PC-9 (cell line): ENCODE measurements around the gene HSF2. TPM values are rescaled to one million over a fixed set of nuclear protein-coding genes. Genes with fewer than 3 reads are reported as not detected.

Experiments used
- BruUV-seq: library from RNA; stranded (reverse); fragments of 400-500 nt; replicated peaks from 2 replicates; lab custom pipeline; 2021; lab: Mats Ljungman, UMichigan
- CTCF ChIA-PET: fragments of 300-600 bp; sonication (Branson Sonifier 250); formaldehyde crosslinking; loops from one replicate; lab custom pipeline; 2022; ENCODE audit warnings: antibody characterized with exemption; lab: Charles Lee
- POLR2A ChIA-PET: fragments of 300-600 bp; sonication (Branson Sonifier 250); formaldehyde crosslinking; loops from one replicate; lab custom pipeline; 2022; ENCODE audit warnings: antibody characterized with exemption; ENCODE audit not compliant: unreplicated experiment; lab: Charles Lee
- DNase-seq, 2 experiments: peaks; one replicate each; pipeline versions ENCODE4 v3.0.0 to v3.0.0-alpha.2; 2015 to 2022; ENCODE audit warnings: mixed read lengths in 1 of 2
- H2AFZ ChIP-seq: fragments of 200-600 bp; sonication (generic); 2 replicates; pipeline ENCODE4 v1.8.1; 2017; ENCODE audit warnings: antibody characterized with exemption
- H3F3A ChIP-seq: fragments of 200-600 bp; sonication (generic); 2 replicates; pipeline ENCODE4 v1.8.1; 2017; ENCODE audit warnings: antibody characterized with exemption, mild to moderate bottlenecking, low read depth; ENCODE audit not compliant: insufficient read depth
- H3K27ac ChIP-seq: fragments of 200-600 bp; sonication (generic); 2 replicates; pipeline ENCODE4 v1.6.1; 2016; ENCODE audit warnings: mixed run types
- H3K27me3 ChIP-seq: fragments of 200-600 bp; sonication (generic); 2 replicates; pipeline ENCODE4 v1.6.1; 2016; ENCODE audit warnings: low read depth, mixed run types; ENCODE audit not compliant: insufficient read depth
- H3K36me3 ChIP-seq: fragments of 200-600 bp; sonication (generic); 2 replicates; pipeline ENCODE4 v1.6.1; 2016; ENCODE audit warnings: low read depth, mixed run types
- H3K4me1 ChIP-seq: fragments of 200-600 bp; sonication (generic); replicated peaks from 2 replicates; pipeline ENCODE4 v1.6.1; 2016; ENCODE audit warnings: mixed run types; ENCODE audit not compliant: insufficient read depth
- H3K4me2 ChIP-seq: fragments of 200-600 bp; sonication (generic); 2 replicates; pipeline ENCODE4 v1.6.1; 2017; ENCODE audit warnings: mixed run types
- H3K4me3 ChIP-seq: fragments of 200-600 bp; sonication (generic); 2 replicates; pipeline ENCODE4 v1.6.1; 2016; ENCODE audit warnings: mixed run types
- H3K79me2 ChIP-seq: fragments of 200-600 bp; sonication (generic); 2 replicates; pipeline ENCODE4 v1.6.1; 2017; ENCODE audit warnings: low read depth, mixed run types
- H3K9me2 ChIP-seq: fragments of 200-600 bp; sonication (generic); 2 replicates; pipeline ENCODE4 v1.8.1; 2017; ENCODE audit warnings: mild to moderate bottlenecking; ENCODE audit not compliant: insufficient read depth
- H3K9me3 ChIP-seq: fragments of 200-600 bp; sonication (generic); 2 replicates; pipeline ENCODE4 v1.8.1; 2016; ENCODE audit warnings: low read depth; ENCODE audit not compliant: insufficient read depth
- H4K20me1 ChIP-seq: fragments of 200-600 bp; sonication (generic); 2 replicates; pipeline ENCODE4 v1.8.1; 2017; ENCODE audit not compliant: insufficient read depth
- EZH2 ChIP-seq: fragments of 200-600 bp; sonication (generic); IDR thresholded peaks from 2 replicates; pipeline ENCODE4 v1.8.0; 2017; ENCODE audit warnings: antibody characterized with exemption, low read depth
- intact Hi-C: fragments of 100-400 bp; cut with micrococcal nuclease; formaldehyde crosslinking; loops from one replicate; pipeline ENCODE4 v1.10.0; 2022; ENCODE audit not compliant: unreplicated experiment
- total RNA-seq: library from RNA; stranded (reverse); gene quantifications from 2 replicates; pipeline ENCODE4 v1.2.3, GENCODE V29; 2021
- TF ChIP-seq, protein P1 (sequence below): fragments of 200-600 bp; sonication (generic); conservative IDR thresholded peaks from 2 replicates; pipeline ENCODE4 v1.6.1; 2017; ENCODE audit warnings: mixed run types, antibody characterized with exemption, mild to moderate bottlenecking, moderate library complexity

Gene HSF2
- total RNA-seq, 1 experiment from 2014 or later, result 12.4 TPM

DNA sequence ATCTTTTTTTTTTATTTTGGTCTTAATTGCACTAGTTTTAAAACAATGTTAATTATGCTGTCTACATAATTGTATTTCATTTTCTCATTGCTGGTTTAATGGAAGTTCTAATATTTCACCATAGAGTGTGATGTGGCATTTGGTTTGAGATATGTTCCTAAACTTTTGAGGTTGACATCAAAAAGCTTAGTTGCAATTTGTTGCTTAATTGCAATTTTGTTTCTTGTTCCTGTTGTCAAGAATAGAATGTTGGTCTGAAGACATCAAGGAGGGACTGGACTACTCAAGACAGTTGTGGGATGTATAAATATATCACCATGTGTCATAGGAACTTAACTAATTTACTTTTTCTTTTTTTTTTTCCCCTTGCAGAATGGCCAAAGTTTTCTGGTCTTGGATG lies 12.5 kb downstream of the HSF2 start:
- Histone ChIP-seq H4K20me1 (no peaks in the 10 kb centered on the region), H3K9me3 (no peaks in the 10 kb centered on the region), H3K4me2 (no peak overlapping the region), H3K9me2 (no peaks in the 10 kb centered on the region), H3K27me3 (no peaks in the 10 kb centered on the region), H3K4me1 (no peaks in the 10 kb centered on the region), H3F3A (no peaks in the 10 kb centered on the region), H3K36me3 (peaks cover 23% of the 10 kb centered on the region), H3K4me3 (no peak overlapping the region), H3K79me2 (peaks cover 52% of the 10 kb centered on the region), H3K27ac (no peak overlapping the region), H2AFZ (no peak overlapping the region)
- BruUV-seq, result no TSS peak
- CTCF ChIA-PET, result no interaction called here
- POLR2A ChIA-PET, result no interaction called here
- intact Hi-C loops, result no loop called here
- no peak for TF ChIP-seq EZH2
- TF ChIP-seq, protein P1, sequence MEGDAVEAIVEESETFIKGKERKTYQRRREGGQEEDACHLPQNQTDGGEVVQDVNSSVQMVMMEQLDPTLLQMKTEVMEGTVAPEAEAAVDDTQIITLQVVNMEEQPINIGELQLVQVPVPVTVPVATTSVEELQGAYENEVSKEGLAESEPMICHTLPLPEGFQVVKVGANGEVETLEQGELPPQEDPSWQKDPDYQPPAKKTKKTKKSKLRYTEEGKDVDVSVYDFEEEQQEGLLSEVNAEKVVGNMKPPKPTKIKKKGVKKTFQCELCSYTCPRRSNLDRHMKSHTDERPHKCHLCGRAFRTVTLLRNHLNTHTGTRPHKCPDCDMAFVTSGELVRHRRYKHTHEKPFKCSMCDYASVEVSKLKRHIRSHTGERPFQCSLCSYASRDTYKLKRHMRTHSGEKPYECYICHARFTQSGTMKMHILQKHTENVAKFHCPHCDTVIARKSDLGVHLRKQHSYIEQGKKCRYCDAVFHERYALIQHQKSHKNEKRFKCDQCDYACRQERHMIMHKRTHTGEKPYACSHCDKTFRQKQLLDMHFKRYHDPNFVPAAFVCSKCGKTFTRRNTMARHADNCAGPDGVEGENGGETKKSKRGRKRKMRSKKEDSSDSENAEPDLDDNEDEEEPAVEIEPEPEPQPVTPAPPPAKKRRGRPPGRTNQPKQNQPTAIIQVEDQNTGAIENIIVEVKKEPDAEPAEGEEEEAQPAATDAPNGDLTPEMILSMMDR, result no peak
- no peak for DNase-seq

DNA sequence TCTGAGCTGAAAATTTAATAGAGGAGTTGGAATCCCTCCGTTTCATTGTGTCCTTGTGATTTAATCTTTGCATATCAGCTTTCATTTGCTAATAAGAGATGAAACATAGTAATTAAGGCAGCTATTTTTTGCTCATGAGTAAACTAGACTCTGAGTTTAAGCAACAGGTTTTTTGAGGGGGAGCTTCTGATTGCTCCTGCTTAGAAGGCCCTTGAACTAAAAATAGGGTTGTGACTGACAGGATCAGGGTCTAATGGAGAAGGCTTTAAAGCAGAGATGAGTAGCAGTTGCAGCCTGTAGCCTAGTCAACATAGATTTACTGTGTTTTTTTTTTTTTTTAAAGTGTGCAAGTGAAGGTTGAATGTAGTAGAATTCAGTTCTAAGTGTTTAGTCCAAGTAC lies 17.4 kb downstream of the HSF2 start:
- Histone ChIP-seq H3K36me3 (peaks cover 36% of the 10 kb centered on the region), H4K20me1 (no peaks in the 10 kb centered on the region), H3K9me3 (no peaks in the 10 kb centered on the region), H3K4me2 (no peak overlapping the region), H3K4me1 (no peaks in the 10 kb centered on the region), H3K9me2 (no peaks in the 10 kb centered on the region), H3K79me2 (peaks cover 8% of the 10 kb centered on the region; the same call in 1 of the 2 replicates), H3K4me3 (no peak overlapping the region), H3K27me3 (no peaks in the 10 kb centered on the region), H3F3A (0 out of 2 replicates have a peak, but pooled peaks cover 4% of the 10 kb centered on the region), H3K27ac (no peak overlapping the region), H2AFZ (no peak overlapping the region)
- POLR2A ChIA-PET, result no interaction called here
- intact Hi-C loops, result no loop called here
- no TSS peak for BruUV-seq
- no peak for DNase-seq
- no peak for TF ChIP-seq EZH2
- TF ChIP-seq, protein P1, result no peak
- CTCF ChIA-PET, result no interaction called here

DNA sequence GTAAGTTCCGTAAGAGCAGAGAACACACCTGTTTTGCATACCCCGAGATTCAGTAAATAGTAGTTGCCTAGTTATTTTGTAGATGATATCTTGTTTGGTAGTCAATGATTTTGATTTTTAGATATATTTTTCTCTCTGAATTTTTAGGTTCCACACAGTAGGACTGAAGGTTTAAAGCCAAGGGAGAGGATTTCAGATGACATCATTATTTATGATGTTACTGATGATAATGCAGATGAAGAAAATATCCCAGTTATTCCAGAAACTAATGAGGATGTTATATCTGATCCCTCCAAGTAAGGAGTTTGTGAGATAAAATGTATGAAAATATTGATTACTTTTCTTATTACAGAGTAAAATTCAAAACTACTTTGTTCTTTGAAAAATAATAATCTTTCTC lies 22.6 kb downstream of the HSF2 start:
- Histone ChIP-seq H3K4me3 (no peak overlapping the region), H3K4me1 (no peaks in the 10 kb centered on the region), H3K9me2 (no peaks in the 10 kb centered on the region), H3K9me3 (no peaks in the 10 kb centered on the region), H3F3A (0 out of 2 replicates have a peak, but pooled peaks cover 4% of the 10 kb centered on the region), H3K4me2 (no peak overlapping the region), H4K20me1 (no peaks in the 10 kb centered on the region), H3K36me3 (peaks cover 38% of the 10 kb centered on the region), H3K27me3 (no peaks in the 10 kb centered on the region), H3K79me2 (no peaks in the 10 kb centered on the region), H3K27ac (no peak overlapping the region), H2AFZ (no peak overlapping the region)
- POLR2A ChIA-PET, result no interaction called here
- no peak for TF ChIP-seq EZH2
- TF ChIP-seq, protein P1, result no peak
- DNase-seq, result peak in 1 of 2 experiments; percentile 9
- BruUV-seq, result no TSS peak
- CTCF ChIA-PET, result no interaction called here
- intact Hi-C loops, result no loop called here
